Heart left ventricle (tissue), 13 donors: ENCODE data around the gene NR1H2.

Source experiments
- CTCF ChIP-seq, 12 donors: fragments of 200-600 bp; sonication (generic) in 4 of 12; IDR thresholded peaks; one replicate each; pipeline versions ENCODE4 v1.5.0 to v1.8.0; 2018 to 2022; ENCODE audit warnings: antibody characterized with exemption in 12 of 12, mild to moderate bottlenecking in 5 of 12
- POLR2A ChIP-seq, 2 donors: fragments of 450-650 bp; IDR thresholded peaks; one replicate each; pipeline ENCODE4 v1.6.1; 2017; ENCODE audit warnings: antibody characterized with exemption in 2 of 2, mild to moderate bottlenecking in 2 of 2, moderate library complexity in 2 of 2
- donor health status: ischemic (EF 13 %, LVEDD 7.1; RV severe dilation, severe dysfunction).
- donor health status: DM: no; HTN: yes; CAD: no.
- donor health status: DM: no; HTN: no; CAD: no.
- donor health status: ischemic (EF 25% LVEDD 6.9; RV normal size, moderate dysfunction).
- donor health status: ischemic (EF 25% LVEDD 5.7; RV mildly dilated, moderate dysfunction).
- donor health status: ischemic (EF 35%, LVEDD 5.7; RV mildly dilated, moderate dysfunction).
- donor health status: nonischemic (EF 11% LVEDD 7.7; RV severe dilation, severe dysfunction).
- donor health status: DM: yes; HTN: yes; CAD: no.
- donor health status: PGD.
- donor health status: ischemic (EF 29% LVEDD 5.4; RV normal size, mild dysfunction).
- donor health status: nonischemic (EF 23%, LVEDD 6.1; RV moderate dilation, normal function).

- no peak for TF ChIP-seq CTCF (IDR thresholded peaks at IDR 0.05)
- TF ChIP-seq POLR2A (IDR thresholded peaks at IDR 0.05) = no peak
Measured at GRCh38 chr19:50362656-50363424, 13.4 kb upstream of the NR1H2 start.
